Lower leg skin (tissue), 3 donors: Measurements from ENCODE around the gene STXBP5L.

Experiments used
- POLR2A ChIP-seq, 2 donors: fragments of 450-650 bp; IDR thresholded peaks; one replicate each; pipeline ENCODE4 v1.6.1; 2016 to 2017; ENCODE audit warnings: antibody characterized with exemption in 2 of 2, mild to moderate bottlenecking in 1 of 2, moderate library complexity in 1 of 2
- TF ChIP-seq, protein P1 (sequence below), 3 donors: fragments of 450-650 bp; IDR thresholded peaks; one replicate each; pipeline ENCODE4 v1.5.1; 2016; ENCODE audit warnings: antibody characterized with exemption in 3 of 3, mild to moderate bottlenecking in 3 of 3, moderate library complexity in 2 of 3

- TF ChIP-seq POLR2A (IDR thresholded peaks at IDR 0.05): no peak
- TF ChIP-seq, protein P1, sequence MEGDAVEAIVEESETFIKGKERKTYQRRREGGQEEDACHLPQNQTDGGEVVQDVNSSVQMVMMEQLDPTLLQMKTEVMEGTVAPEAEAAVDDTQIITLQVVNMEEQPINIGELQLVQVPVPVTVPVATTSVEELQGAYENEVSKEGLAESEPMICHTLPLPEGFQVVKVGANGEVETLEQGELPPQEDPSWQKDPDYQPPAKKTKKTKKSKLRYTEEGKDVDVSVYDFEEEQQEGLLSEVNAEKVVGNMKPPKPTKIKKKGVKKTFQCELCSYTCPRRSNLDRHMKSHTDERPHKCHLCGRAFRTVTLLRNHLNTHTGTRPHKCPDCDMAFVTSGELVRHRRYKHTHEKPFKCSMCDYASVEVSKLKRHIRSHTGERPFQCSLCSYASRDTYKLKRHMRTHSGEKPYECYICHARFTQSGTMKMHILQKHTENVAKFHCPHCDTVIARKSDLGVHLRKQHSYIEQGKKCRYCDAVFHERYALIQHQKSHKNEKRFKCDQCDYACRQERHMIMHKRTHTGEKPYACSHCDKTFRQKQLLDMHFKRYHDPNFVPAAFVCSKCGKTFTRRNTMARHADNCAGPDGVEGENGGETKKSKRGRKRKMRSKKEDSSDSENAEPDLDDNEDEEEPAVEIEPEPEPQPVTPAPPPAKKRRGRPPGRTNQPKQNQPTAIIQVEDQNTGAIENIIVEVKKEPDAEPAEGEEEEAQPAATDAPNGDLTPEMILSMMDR (IDR thresholded peaks at IDR 0.05): no peak
Measured at GRCh38 chr3:121111914-121112612, 204.1 kb downstream of the STXBP5L start.
